Panc1 (cell line): Measurements from ENCODE around the gene PLPP1. TPM values are rescaled to one million over a fixed set of nuclear protein-coding genes. Genes with fewer than 3 reads are reported as not detected.

Experiments used
- ATAC-seq: fragments of 200-7000 bp; cut with Tn5 transposase; 2 replicates; pipeline ENCODE4 v1.9.1; 2020; ENCODE audit warnings: mild to moderate bottlenecking, moderate library complexity
- BruUV-seq: library from RNA; stranded (reverse); fragments of 400-500 nt; replicated peaks from 2 replicates; lab custom pipeline; 2021; lab: Mats Ljungman, UMichigan
- CTCF ChIA-PET: fragments of 300-600 bp; sonication (Branson Sonifier 250); formaldehyde crosslinking; loops from one replicate; lab custom pipeline; 2022; ENCODE audit warnings: antibody characterized with exemption; lab: Charles Lee
- POLR2A ChIA-PET: fragments of 300-600 bp; sonication (Branson Sonifier 250); formaldehyde crosslinking; loops from one replicate; lab custom pipeline; 2022; ENCODE audit warnings: antibody characterized with exemption; lab: Charles Lee
- DNase-seq: peaks from one replicate; pipeline ENCODE4 v3.0.0-alpha.2; 2010; ENCODE audit warnings: low read depth, low spot score
- H3K27ac ChIP-seq: 2 replicates; pipeline ENCODE4 v1.5.1; 2011; ENCODE audit warnings: mild to moderate bottlenecking, low read length, inconsistent platforms
- H3K27me3 ChIP-seq: fragments of 200-500 bp; sonication (Bioruptor generic); 2 replicates; pipeline ENCODE4 v1.6.0; 2014; ENCODE audit warnings: low read length, inconsistent platforms; ENCODE audit not compliant: control insufficient read depth, insufficient read depth
- H3K36me3 ChIP-seq: fragments of 200-500 bp; sonication (Bioruptor generic); 2 replicates; pipeline ENCODE4 v1.5.1; 2014; ENCODE audit warnings: inconsistent platforms, mild to moderate bottlenecking, low read length, moderate library complexity; ENCODE audit not compliant: control insufficient read depth, insufficient read depth
- H3K4me1 ChIP-seq: 2 replicates; pipeline ENCODE4 v1.5.1; 2011; ENCODE audit warnings: inconsistent platforms, mild to moderate bottlenecking, low read length, moderate library complexity; ENCODE audit not compliant: control insufficient read depth, insufficient read depth
- H3K4me3 ChIP-seq, 2 experiments: 2 replicates each; pipeline ENCODE4 v1.5.1; 2011 to 2012; ENCODE audit warnings: low read depth in 2 of 2, low read length in 2 of 2, mild to moderate bottlenecking in 2 of 2, inconsistent platforms in 1 of 2, moderate library complexity in 1 of 2
- H3K9me3 ChIP-seq: fragments of 200-500 bp; sonication (Bioruptor generic); 2 replicates; pipeline ENCODE4 v1.5.1; 2014; ENCODE audit warnings: low read depth, mild to moderate bottlenecking, inconsistent platforms, low read length, moderate library complexity; ENCODE audit not compliant: control insufficient read depth, insufficient read depth
- CTCF ChIP-seq: fragments of 450-650 bp; IDR thresholded peaks from 2 replicates; pipeline ENCODE4 v1.5.1; 2017; ENCODE audit warnings: mild to moderate bottlenecking
- POLR2AphosphoS5 ChIP-seq: IDR thresholded peaks from 2 replicates; pipeline ENCODE4 v1.6.1; 2012; ENCODE audit warnings: mild to moderate bottlenecking, low read depth, low read length, moderate library complexity
- REST ChIP-seq, 2 experiments: IDR thresholded peaks; 2 replicates each; pipeline ENCODE4 v1.6.1; 2011 to 2012; ENCODE audit warnings: low read depth in 2 of 2, control low read depth in 1 of 2, low read length in 1 of 2, mild to moderate bottlenecking in 1 of 2, moderate library complexity in 1 of 2; ENCODE audit not compliant: insufficient read depth in 1 of 2
- SIN3A ChIP-seq: IDR thresholded peaks from 2 replicates; pipeline ENCODE4 v1.6.1; 2012; ENCODE audit warnings: low read depth, mild to moderate bottlenecking, low read length, moderate library complexity, borderline replicate concordance; ENCODE audit not compliant: insufficient read depth
- TCF7L2 ChIP-seq: IDR thresholded peaks from 2 replicates; pipeline ENCODE4 v1.6.1; 2011; ENCODE audit warnings: mild to moderate bottlenecking, low read depth, low read length, inconsistent platforms
- in situ Hi-C: cut with HindIII; loops from 2 replicates; pipeline ENCODE4 v1.10.0; 2016; ENCODE audit warnings: low sequenced_read_pairs, low pct_unique_long_range_greater_than_20kb
- intact Hi-C: fragments of 100-400 bp; cut with micrococcal nuclease; formaldehyde crosslinking; loops from one replicate; pipeline ENCODE4 v1.10.0; 2022; ENCODE audit not compliant: unreplicated experiment
- total RNA-seq: library from RNA; stranded (reverse); gene quantifications from one replicate; pipeline ENCODE4 v1.2.1, GENCODE V29; 2021; ENCODE audit not compliant: unreplicated experiment

PLPP1 gene
- total RNA-seq, 1 experiment from 2014 or later: 35.7 TPM

DNA sequence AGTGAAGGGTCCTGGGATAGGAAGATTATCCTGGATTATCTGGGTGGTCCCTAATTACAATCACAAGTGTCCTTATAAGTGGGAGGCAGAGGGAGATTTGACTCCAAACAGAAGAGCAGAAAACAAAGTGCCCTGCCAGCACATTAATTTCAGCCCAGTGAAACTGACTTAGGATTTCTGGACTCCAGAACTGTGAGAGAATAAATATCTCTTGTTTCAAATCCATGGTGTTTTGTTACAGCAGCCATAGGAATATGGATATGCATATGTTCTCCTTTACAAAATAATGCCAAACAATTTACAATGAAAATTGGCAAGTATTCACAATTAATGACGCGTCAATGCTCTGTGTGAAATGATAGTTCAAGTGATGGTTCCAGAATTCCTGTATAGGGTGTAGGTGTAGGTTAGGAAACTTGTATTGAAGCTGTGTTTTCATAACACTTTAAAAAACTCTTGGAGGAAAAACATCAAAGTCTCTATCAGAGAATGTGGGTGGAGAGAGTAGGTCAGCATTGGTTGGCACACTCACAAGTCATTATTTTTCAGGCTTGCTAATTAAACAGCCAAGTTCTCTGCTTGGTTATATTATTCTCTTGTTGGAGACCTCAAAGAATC is 19.9 kb upstream of the PLPP1 start:
- no peak for DNase-seq
- intact Hi-C loops (no loop called here), in situ Hi-C loops (no loop called here)
- POLR2A ChIA-PET: no interaction called here
- Histone ChIP-seq H3K9me3 (no peaks in the 10 kb centered on the region), H3K27me3 (no peaks in the 10 kb centered on the region; the same call in 1 of the 2 replicates), H3K4me1 (no peaks in the 10 kb centered on the region), H3K36me3 (no peaks in the 10 kb centered on the region), H3K4me3 (no peak overlapping the region), H3K27ac (no peak overlapping the region)
- CTCF ChIA-PET: no interaction called here
- TF ChIP-seq POLR2AphosphoS5 (no peak), CTCF (no peak), TCF7L2 (no peak), SIN3A (no peak), REST (IDR thresholded peaks at IDR 0.05; ENCODE audit: insufficient read depth in 1 of 2, low read depth in 2 of 2, low read length in 1 of 2) (no peak)
- no TSS peak for BruUV-seq
- no peak for ATAC-seq

DNA sequence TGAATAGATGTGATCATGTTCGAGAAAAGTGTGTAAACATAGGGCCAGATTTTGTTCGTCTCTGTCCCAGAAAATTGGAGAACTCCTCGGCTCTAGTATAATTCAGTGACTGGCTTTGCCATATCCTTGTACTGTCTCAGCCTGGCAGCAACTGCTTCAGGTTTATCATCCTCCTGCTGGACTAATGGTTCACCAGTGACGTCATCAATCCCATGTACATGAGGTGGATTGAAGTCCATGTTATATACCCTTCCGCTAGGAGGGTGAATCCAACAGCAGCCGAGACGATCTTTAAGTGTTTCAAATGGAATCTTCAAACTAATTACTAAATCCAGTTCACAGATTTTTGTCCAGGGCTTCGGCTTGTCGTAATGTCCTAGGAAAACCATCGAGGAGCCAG is 17.1 kb upstream of the PLPP1 start:
- ChIA-PET POLR2A (no interaction called here), CTCF (no interaction called here)
- Histone ChIP-seq H3K4me3 (no peak overlapping the region), H3K27ac (no peak overlapping the region), H3K36me3 (no peaks in the 10 kb centered on the region), H3K27me3 (no peaks in the 10 kb centered on the region; the same call in 1 of the 2 replicates), H3K4me1 (no peaks in the 10 kb centered on the region), H3K9me3 (no peaks in the 10 kb centered on the region)
- in situ Hi-C loops (no loop called here), intact Hi-C loops (no loop called here)
- TF ChIP-seq CTCF (no peak), TCF7L2 (no peak), POLR2AphosphoS5 (no peak), SIN3A (no peak), REST (IDR thresholded peaks at IDR 0.05; ENCODE audit: insufficient read depth in 1 of 2, low read depth in 2 of 2, low read length in 1 of 2) (no peak)
- BruUV-seq: no TSS peak
- ATAC-seq (no peak), DNase-seq (no peak)
